GM13977 (cell line): ENCODE results near the gene ABCA1.

Experiments used
- DNase-seq: peaks from one replicate; pipeline ENCODE4 v3.0.0; 2012; ENCODE audit warnings: low spot score
- CTCF ChIP-seq: IDR thresholded peaks from 2 replicates; pipeline ENCODE4 v1.5.1; 2012; ENCODE audit warnings: mild to moderate bottlenecking, control low read depth; ENCODE audit not compliant: insufficient read depth; ENCODE audit errors: extremely low read depth, missing control alignments
- in situ Hi-C: fragments of 300-500 bp; cut with MboI; formaldehyde crosslinking; loops from one replicate; pipeline ENCODE4 v1.12.0; 2022; ENCODE audit warnings: low sequenced_read_pairs, low pct_unique_long_range_greater_than_20kb, mixed read lengths, inconsistent platforms; ENCODE audit not compliant: unreplicated experiment

ABCA1 gene

GRCh38 chr9:104851546-104851920 is 76.4 kb downstream of the ABCA1 start:
- no peak for TF ChIP-seq CTCF
- in situ Hi-C loops, result no loop called here
- no peak for DNase-seq

- no peak for TF ChIP-seq CTCF
- no peak for DNase-seq
- in situ Hi-C loops, result no loop called here
Observed at GRCh38 chr9:104850786-104851545, 77.0 kb downstream of the ABCA1 start.

GRCh38 chr9:104849023-104849422 is 78.9 kb downstream of the ABCA1 start:
- no peak for DNase-seq
- in situ Hi-C loops, result no loop called here
- TF ChIP-seq CTCF, result no peak

- in situ Hi-C loops, result no loop called here
- TF ChIP-seq CTCF, result no peak
- no peak for DNase-seq
Observed at GRCh38 chr9:104844710-104845109, 83.2 kb downstream of the ABCA1 start.

- in situ Hi-C loops, result no loop called here
- no peak for DNase-seq
- no peak for TF ChIP-seq CTCF
Observed at GRCh38 chr9:104843644-104844240, 84.2 kb downstream of the ABCA1 start.

- DNase-seq, result no peak
- in situ Hi-C loops, result no loop called here
- no peak for TF ChIP-seq CTCF
Observed at GRCh38 chr9:104842698-104843097, 85.3 kb downstream of the ABCA1 start.
